Caco-2 (cell line): ENCODE measurements around the gene RNF43. TPM values are rescaled to one million over a fixed set of nuclear protein-coding genes. Genes with fewer than 3 reads are reported as not detected.

Experiments used
- BruUV-seq: library from RNA; stranded (reverse); fragments of 400-500 nt; replicated peaks from 2 replicates; lab custom pipeline; 2021; lab: Mats Ljungman, UMichigan
- CTCF ChIA-PET: fragments of 300-600 bp; sonication (Branson Sonifier 250); formaldehyde crosslinking; loops from one replicate; lab custom pipeline; 2022; ENCODE audit warnings: antibody characterized with exemption; lab: Charles Lee
- POLR2A ChIA-PET: fragments of 300-600 bp; sonication (Branson Sonifier 250); formaldehyde crosslinking; loops from one replicate; lab custom pipeline; 2022; ENCODE audit warnings: antibody characterized with exemption; lab: Charles Lee
- DNase-seq, 2 experiments: peaks; one replicate each; pipeline versions ENCODE4 v3.0.0 to v3.0.0-alpha.2; 2020 to 2022
- H3K27me3 ChIP-seq: replicated peaks from 2 replicates; pipeline ENCODE4 v1.6.0; 2011; ENCODE audit warnings: low read length; ENCODE audit not compliant: control insufficient read depth, insufficient read depth
- H3K36me3 ChIP-seq: 2 replicates; pipeline ENCODE4 v1.5.1; 2011; ENCODE audit warnings: low read length; ENCODE audit not compliant: control insufficient read depth, insufficient read depth
- H3K4me1 ChIP-seq: fragments of 250-450 bp; sonication (Bioruptor Pico); 2 replicates; pipeline ENCODE4 v1.5.1; 2020; ENCODE audit warnings: mild to moderate bottlenecking
- H3K4me3 ChIP-seq: 2 replicates; pipeline ENCODE4 v1.5.1; 2011; ENCODE audit warnings: low read depth, mild to moderate bottlenecking, control low read depth, low read length
- H3K9me3 ChIP-seq: fragments of 250-450 bp; sonication (Bioruptor Pico); 2 replicates; pipeline ENCODE4 v1.5.1; 2020; ENCODE audit warnings: mild to moderate bottlenecking, moderate library complexity
- H3K27ac Mint-ChIP-seq: one replicate; pipeline ENCODE4 v1.8.0; 2022; ENCODE audit warnings: mixed read lengths; ENCODE audit not compliant: unreplicated experiment
- H3K27me3 Mint-ChIP-seq: one replicate; pipeline ENCODE4 v1.8.0; 2022; ENCODE audit warnings: mixed read lengths; ENCODE audit not compliant: insufficient read depth, unreplicated experiment
- H3K36me3 Mint-ChIP-seq: one replicate; pipeline ENCODE4 v1.8.0; 2022; ENCODE audit warnings: mild to moderate bottlenecking, mixed read lengths; ENCODE audit not compliant: insufficient read depth, unreplicated experiment
- H3K4me1 Mint-ChIP-seq: one replicate; pipeline ENCODE4 v1.8.0; 2022; ENCODE audit warnings: low read depth, mixed read lengths; ENCODE audit not compliant: unreplicated experiment
- H3K4me3 Mint-ChIP-seq: one replicate; pipeline ENCODE4 v1.8.0; 2022; ENCODE audit warnings: mild to moderate bottlenecking, moderate library complexity, mixed read lengths; ENCODE audit not compliant: unreplicated experiment
- H3K9me3 Mint-ChIP-seq: one replicate; pipeline ENCODE4 v1.8.0; 2022; ENCODE audit warnings: mixed read lengths; ENCODE audit not compliant: unreplicated experiment
- intact Hi-C: fragments of 100-400 bp; cut with micrococcal nuclease; formaldehyde crosslinking; loops from one replicate; pipeline ENCODE4 v1.10.0; 2022; ENCODE audit not compliant: unreplicated experiment
- total RNA-seq: library from RNA; stranded (reverse); gene quantifications from 2 replicates; pipeline ENCODE4 v1.2.3, GENCODE V29; 2022
- TF ChIP-seq, protein P1 (sequence below), 2 experiments: fragments of 200-600 bp in 1 of 2; IDR thresholded peaks; 1 replicate in 1 of 2; 2 replicates in 1 of 2; pipeline versions ENCODE4 v1.5.1 to v1.8.0; 2011 to 2022; ENCODE audit warnings: antibody characterized with exemption in 1 of 2, control low read depth in 1 of 2, inconsistent platforms in 1 of 2, low read depth in 1 of 2, low read length in 1 of 2, mild to moderate bottlenecking in 1 of 2, moderate library complexity in 1 of 2; ENCODE audit not compliant: insufficient read depth in 1 of 2, severe bottlenecking in 1 of 2, unreplicated experiment in 1 of 2

RNF43 gene
- total RNA-seq, 1 experiment from 2014 or later = 84.2 TPM

DNA sequence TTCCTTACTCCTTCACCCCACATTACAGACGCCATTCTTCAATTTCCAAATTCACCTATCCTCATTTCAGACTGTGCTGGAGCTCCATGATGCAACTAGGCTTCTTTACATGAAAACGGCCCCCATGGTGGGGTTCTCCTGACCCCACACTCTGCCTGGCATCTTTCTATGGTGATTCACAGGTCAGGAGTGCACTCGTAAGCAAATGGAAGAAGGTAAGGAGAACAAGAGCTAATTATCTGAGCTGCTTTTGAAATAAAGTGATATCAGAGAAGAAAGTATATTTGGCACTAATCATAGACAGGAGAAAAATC lies 37.9 kb downstream of the RNF43 start:
- POLR2A ChIA-PET = interaction anchor here (0.9 kb wide), 1 partner anchor 38 kb away, joined by 3 read pairs; the partner anchor contains the start of gene RNF43

DNA sequence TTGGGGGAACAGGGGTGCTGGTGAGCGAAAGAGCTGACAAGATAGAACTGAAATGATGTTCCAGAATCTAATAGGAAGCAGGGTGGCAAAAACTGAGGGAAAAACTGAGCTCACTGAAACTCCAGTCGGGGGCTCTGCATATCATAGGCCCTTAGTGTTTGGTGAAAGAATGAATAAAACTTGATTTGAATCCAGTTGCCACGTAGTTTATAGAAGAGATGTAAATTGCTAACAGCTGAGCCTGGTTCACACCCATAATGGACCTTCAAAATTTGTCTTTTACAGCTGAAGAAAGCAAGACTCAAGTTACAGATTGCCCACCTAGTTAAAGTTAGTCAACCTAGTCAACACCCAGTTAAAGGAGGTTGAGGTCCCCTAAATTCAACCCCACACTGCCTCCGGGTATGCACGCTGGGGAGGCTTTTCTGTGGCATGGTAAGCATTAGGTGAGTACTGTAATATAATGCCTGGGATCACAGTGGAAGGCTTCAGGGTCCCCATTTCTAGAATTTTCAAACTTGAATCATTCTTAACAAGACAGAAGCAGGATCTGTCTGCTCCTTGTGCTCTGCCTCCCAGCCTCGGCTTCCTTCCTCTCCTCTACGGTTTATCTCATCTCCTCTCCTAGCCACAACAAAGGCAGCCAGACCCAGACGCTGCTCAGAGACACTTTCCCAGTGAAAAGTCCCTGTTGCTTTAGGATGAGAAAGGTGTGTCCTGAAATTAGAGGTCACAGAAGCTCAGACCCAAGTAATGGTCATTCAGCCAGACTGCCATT lies 38.4 kb downstream of the RNF43 start:
- BruUV-seq = no TSS peak
- Mint-ChIP-seq H3K36me3 (peaks cover 80% of the 10 kb centered on the region), H3K27me3 (no peaks in the 10 kb centered on the region), H3K4me3 (peak overlapping the region; percentile 9), H3K9me3 (no peaks in the 10 kb centered on the region), H3K4me1 (peaks cover 68% of the 10 kb centered on the region), H3K27ac (peak overlapping the region; percentile 59)
- no peak for DNase-seq
- H3K27me3 ChIP-seq = no peaks in the 10 kb centered on the region
- ChIA-PET CTCF (interaction anchor here (0.6 to 1.3 kb wide), 2 partner anchors 14 to 38 kb away, joined by 3 to 4 read pairs; partner anchors contain the start of gene RNF43), POLR2A (interaction anchor here (0.9 kb wide), 1 partner anchor 39 kb away, joined by 3 read pairs; the partner anchor contains the start of gene RNF43)
- no peak overlapping the region for H3K4me3 ChIP-seq
- peaks cover 90% of the 10 kb centered on the region for H3K4me1 ChIP-seq
- intact Hi-C loops = no loop called here
- peaks cover 1% of the 10 kb centered on the region for H3K36me3 ChIP-seq
- TF ChIP-seq, protein P1, sequence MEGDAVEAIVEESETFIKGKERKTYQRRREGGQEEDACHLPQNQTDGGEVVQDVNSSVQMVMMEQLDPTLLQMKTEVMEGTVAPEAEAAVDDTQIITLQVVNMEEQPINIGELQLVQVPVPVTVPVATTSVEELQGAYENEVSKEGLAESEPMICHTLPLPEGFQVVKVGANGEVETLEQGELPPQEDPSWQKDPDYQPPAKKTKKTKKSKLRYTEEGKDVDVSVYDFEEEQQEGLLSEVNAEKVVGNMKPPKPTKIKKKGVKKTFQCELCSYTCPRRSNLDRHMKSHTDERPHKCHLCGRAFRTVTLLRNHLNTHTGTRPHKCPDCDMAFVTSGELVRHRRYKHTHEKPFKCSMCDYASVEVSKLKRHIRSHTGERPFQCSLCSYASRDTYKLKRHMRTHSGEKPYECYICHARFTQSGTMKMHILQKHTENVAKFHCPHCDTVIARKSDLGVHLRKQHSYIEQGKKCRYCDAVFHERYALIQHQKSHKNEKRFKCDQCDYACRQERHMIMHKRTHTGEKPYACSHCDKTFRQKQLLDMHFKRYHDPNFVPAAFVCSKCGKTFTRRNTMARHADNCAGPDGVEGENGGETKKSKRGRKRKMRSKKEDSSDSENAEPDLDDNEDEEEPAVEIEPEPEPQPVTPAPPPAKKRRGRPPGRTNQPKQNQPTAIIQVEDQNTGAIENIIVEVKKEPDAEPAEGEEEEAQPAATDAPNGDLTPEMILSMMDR (IDR thresholded peaks at IDR 0.05; ENCODE audit: insufficient read depth in 1 of 2, low read depth in 1 of 2, low read length in 1 of 2, severe bottlenecking in 1 of 2, unreplicated experiment in 1 of 2) = no peak
- no peaks in the 10 kb centered on the region for H3K9me3 ChIP-seq

More for the DNA sequence above, 37.9 kb downstream of the RNF43 start:
- Mint-ChIP-seq H3K27me3 (no peaks in the 10 kb centered on the region), H3K4me1 (peaks cover 73% of the 10 kb centered on the region), H3K9me3 (no peaks in the 10 kb centered on the region), H3K36me3 (peaks cover 79% of the 10 kb centered on the region), H3K4me3 (peak overlapping the region; percentile 9), H3K27ac (peak overlapping the region; percentile 59)
- H3K9me3 ChIP-seq = no peaks in the 10 kb centered on the region
- no peak overlapping the region for H3K4me3 ChIP-seq
- no peak for DNase-seq
- BruUV-seq = no TSS peak
- intact Hi-C loops = no loop called here
- TF ChIP-seq, protein P1 (IDR thresholded peaks at IDR 0.05; ENCODE audit: insufficient read depth in 1 of 2, low read depth in 1 of 2, low read length in 1 of 2, severe bottlenecking in 1 of 2, unreplicated experiment in 1 of 2) = no peak
- CTCF ChIA-PET = interaction anchor here (0.6 to 1.3 kb wide), 2 partner anchors 13 to 38 kb away, joined by 3 to 4 read pairs; partner anchors contain the start of gene RNF43
- peaks cover 1% of the 10 kb centered on the region for H3K36me3 ChIP-seq
- peaks cover 95% of the 10 kb centered on the region for H3K4me1 ChIP-seq
- no peaks in the 10 kb centered on the region for H3K27me3 ChIP-seq

DNA sequence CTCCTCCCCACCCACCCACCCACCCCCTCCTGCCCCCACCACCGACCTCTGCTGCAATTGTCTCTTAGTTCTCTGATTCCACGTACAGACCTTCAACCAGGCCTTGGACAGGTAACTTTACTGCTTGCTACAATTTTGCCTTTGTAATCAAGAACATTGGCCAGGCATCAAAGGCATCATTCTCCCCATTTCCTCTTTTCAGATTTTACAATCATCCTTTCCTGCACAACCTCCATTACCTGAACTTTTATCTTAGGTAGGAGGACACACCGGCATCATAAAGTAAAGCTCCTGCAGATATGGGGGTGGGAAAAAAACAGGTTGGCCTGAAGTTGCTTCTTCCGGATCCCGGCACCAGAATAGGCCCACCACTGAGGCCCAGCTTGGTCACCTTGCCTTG lies 39.7 kb downstream of the RNF43 start:
- BruUV-seq = no TSS peak
- Histone ChIP-seq H3K27me3 (no peaks in the 10 kb centered on the region), H3K36me3 (peaks cover 1% of the 10 kb centered on the region), H3K9me3 (no peaks in the 10 kb centered on the region), H3K4me1 (peaks cover 90% of the 10 kb centered on the region), H3K4me3 (no peak overlapping the region)
- ChIA-PET POLR2A (interaction anchor here (1.2 kb wide), 1 partner anchor 40 kb away, joined by 8 read pairs; the partner anchor contains the start of gene RNF43), CTCF (interaction anchor here (1.0 to 1.5 kb wide), 2 partner anchors 13 to 38 kb away, joined by 4 to 8 read pairs; no protein-coding TSS in a partner anchor)
- Mint-ChIP-seq H3K4me1 (peaks cover 74% of the 10 kb centered on the region), H3K9me3 (no peaks in the 10 kb centered on the region), H3K27ac (peak overlapping the region; percentile 58), H3K36me3 (peaks cover 81% of the 10 kb centered on the region), H3K27me3 (no peaks in the 10 kb centered on the region), H3K4me3 (peak overlapping the region; percentile 25)
- TF ChIP-seq, protein P1 (IDR thresholded peaks at IDR 0.05; ENCODE audit: insufficient read depth in 1 of 2, low read depth in 1 of 2, low read length in 1 of 2, severe bottlenecking in 1 of 2, unreplicated experiment in 1 of 2) = no peak
- DNase-seq = no peak
- intact Hi-C loops = loop anchor here (1.0 kb wide), 2 partner anchors 13 to 14 kb away; no protein-coding TSS in a partner anchor
